ENCODE data around the gene KCNC1. TPM values are rescaled to one million over a fixed set of nuclear protein-coding genes. Genes with fewer than 3 reads are reported as not detected.
A peak's percentile ranks its signal among the peaks of the same experiment; 100 is the strongest.

The KCNC1 gene
- total RNA-seq, 4 donors from 2014 or later: not detected

DNA sequence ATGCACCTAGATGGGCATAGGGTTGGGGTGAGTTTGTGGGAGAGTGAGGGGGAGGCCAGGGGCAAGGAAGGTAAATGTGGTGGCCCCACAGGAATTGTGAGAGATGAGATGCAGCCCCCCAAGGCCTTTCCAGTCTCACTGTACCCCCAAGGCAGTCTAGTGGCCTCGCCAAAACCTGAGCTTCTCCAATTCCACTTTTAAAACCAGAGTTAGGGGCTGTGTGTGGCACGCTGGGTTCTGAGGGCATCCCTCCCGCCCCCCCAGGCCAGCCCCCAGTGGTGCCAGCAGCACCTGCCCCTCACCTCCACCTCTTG, 40.4 kb downstream of the KCNC1 start:
- Histone ChIP-seq H3K4me3 (no peak overlapping the region), H3K27ac (no peak overlapping the region), H3K27me3 (no peaks in the 10 kb centered on the region), H3K36me3 (no peaks in the 10 kb centered on the region), H3K4me1 (no peaks in the 10 kb centered on the region), H3K9me3 (no peaks in the 10 kb centered on the region)
- TF ChIP-seq EP300 (IDR thresholded peaks at IDR 0.05) (no peak), POLR2A (IDR thresholded peaks at IDR 0.05) (no peak), POLR2AphosphoS5 (IDR thresholded peaks at IDR 0.05) (no peak)
- TF ChIP-seq, protein P1, sequence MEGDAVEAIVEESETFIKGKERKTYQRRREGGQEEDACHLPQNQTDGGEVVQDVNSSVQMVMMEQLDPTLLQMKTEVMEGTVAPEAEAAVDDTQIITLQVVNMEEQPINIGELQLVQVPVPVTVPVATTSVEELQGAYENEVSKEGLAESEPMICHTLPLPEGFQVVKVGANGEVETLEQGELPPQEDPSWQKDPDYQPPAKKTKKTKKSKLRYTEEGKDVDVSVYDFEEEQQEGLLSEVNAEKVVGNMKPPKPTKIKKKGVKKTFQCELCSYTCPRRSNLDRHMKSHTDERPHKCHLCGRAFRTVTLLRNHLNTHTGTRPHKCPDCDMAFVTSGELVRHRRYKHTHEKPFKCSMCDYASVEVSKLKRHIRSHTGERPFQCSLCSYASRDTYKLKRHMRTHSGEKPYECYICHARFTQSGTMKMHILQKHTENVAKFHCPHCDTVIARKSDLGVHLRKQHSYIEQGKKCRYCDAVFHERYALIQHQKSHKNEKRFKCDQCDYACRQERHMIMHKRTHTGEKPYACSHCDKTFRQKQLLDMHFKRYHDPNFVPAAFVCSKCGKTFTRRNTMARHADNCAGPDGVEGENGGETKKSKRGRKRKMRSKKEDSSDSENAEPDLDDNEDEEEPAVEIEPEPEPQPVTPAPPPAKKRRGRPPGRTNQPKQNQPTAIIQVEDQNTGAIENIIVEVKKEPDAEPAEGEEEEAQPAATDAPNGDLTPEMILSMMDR (IDR thresholded peaks at IDR 0.05): no peak
- no CpG with 5 or more reads among the region's 3 CpGs for WGBS
- DNase-seq (ENCODE audit: low spot score in 2 of 2): no peak

DNA sequence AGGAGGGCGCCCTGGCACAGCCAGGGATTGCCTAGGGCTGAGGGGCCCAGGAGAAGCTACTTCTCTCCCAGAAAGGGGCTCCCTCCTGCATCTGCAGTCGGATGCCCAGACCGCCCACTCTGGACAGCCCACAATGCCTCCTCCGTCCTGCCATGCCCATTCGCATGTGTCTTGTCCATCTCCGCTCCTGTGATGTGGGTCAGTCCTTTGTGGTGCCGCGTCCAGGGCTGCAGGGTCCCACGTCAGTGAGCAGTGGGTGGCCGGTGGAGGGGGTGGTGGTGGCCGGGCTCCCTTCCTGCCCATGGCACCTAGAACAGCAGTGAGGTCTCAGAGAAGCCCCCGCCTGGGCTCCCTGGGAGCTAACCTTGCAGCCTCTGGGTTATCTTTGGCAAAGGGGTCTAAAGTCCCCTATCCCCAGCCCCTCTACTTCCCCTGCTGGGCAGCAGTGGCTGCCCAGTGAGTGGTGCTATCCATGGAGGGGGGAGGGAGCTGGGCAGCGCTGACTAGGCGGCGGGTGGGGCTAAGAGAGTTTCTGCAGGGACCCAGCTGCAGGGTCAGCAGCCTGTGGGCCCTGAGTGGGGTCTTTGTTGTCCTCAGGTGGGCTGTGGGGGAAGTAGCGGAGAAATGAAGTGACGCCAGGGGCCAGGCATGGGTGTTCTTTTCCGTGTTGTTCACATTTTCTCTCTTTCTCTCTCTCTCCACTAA, 41.1 kb downstream of the KCNC1 start:
- Histone ChIP-seq H3K27me3 (no peaks in the 10 kb centered on the region), H3K4me1 (no peaks in the 10 kb centered on the region), H3K9me3 (no peaks in the 10 kb centered on the region), H3K27ac (no peak overlapping the region), H3K4me3 (no peak overlapping the region), H3K36me3 (no peaks in the 10 kb centered on the region)
- TF ChIP-seq EP300 (IDR thresholded peaks at IDR 0.05) (no peak), POLR2A (IDR thresholded peaks at IDR 0.05) (no peak)
- TF ChIP-seq, protein P1 (IDR thresholded peaks at IDR 0.05): no peak
- 70% methylated on average over 6 of the region's 18 CpGs for WGBS
- DNase-seq (ENCODE audit: low spot score in 2 of 2): peak in 1 of 2 donors; percentile 45

DNA sequence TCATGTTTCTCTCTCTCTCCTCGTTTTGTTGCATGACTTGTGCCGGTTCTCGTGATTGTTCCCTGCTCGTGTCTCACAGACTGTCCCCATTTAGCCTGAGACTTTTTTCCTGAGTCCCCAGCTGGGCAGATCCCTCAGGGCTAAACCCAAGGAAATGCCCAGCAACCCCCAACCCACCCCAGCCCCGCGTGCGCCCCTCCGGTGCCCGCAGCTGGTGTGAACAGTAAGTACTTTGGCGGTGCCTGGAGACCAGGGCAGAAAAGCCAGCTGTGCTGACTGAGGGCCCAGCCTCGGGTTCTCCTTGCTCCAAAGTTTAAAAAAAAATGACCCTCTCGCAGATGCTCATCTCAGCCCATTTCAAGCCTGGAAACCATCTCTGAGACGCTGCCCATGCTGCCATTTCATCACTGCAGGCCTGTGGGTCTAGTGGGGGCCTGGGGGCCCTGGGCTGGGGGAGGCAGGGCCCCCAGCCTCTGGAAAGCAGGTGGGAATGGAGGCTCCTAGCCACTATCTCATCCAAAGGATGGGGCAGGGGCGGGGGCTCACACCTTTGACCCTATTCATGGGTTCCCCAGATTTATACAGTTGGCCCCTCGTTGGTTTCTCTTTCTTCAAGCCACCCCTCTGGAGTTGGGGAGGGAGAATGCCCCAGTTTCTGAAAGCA, 41.8 kb downstream of the KCNC1 start:
- H3K36me3 ChIP-seq: no peaks in the 10 kb centered on the region
- no peak overlapping the region for H3K27ac ChIP-seq
- H3K9me3 ChIP-seq: no peaks in the 10 kb centered on the region
- no peak for TF ChIP-seq POLR2A (IDR thresholded peaks at IDR 0.05)
- peaks cover 7% of the 10 kb centered on the region for H3K4me1 ChIP-seq
- DNase-seq (ENCODE audit: low spot score in 2 of 2): no peak
- no peak overlapping the region for H3K4me3 ChIP-seq
- H3K27me3 ChIP-seq: no peaks in the 10 kb centered on the region
- WGBS: 85% methylated on average over 15 of the region's 15 CpGs

DNA sequence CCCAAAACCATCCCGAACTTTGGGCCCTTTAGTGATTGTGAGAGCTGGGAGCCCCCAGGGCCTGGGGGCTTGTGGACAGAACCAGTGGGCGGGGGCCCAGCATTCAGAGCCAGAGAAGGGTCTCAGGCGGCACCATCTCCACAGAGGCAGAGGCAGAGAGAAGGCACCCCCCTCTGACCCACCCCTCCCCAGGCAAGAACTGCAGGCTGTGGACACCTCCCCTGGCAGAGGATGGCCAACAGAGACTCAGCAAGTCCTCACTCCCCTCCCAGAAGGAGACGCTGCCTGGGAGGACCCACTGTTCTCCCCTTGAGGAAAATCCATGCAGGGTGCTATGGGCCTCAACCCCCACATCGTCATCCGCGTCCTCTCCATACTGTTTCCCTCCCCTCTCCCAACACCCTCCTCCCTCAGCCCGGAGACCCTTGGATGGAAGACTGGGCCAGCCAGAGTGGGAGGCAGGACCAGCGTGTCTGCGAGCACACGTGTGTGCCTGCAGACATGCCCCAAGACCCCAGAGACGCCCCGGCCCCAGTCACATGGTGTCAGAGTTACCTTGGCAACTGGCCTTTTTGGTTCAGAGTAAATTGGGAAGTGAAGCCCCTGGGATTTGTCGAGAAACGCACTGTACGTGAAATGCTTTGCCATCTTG, 42.6 kb downstream of the KCNC1 start:
- Histone ChIP-seq H3K9me3 (no peaks in the 10 kb centered on the region), H3K4me1 (peaks cover 10% of the 10 kb centered on the region), H3K27ac (no peak overlapping the region), H3K36me3 (no peaks in the 10 kb centered on the region), H3K4me3 (no peak overlapping the region), H3K27me3 (no peaks in the 10 kb centered on the region)
- peak in 1 of 2 donors; percentile 45 for DNase-seq (ENCODE audit: low spot score in 2 of 2)
- TF ChIP-seq EP300 (IDR thresholded peaks at IDR 0.05) (no peak), POLR2AphosphoS5 (IDR thresholded peaks at IDR 0.05) (no peak), POLR2A (IDR thresholded peaks at IDR 0.05) (no peak)
- TF ChIP-seq, protein P1 (IDR thresholded peaks at IDR 0.05): no peak
- WGBS: 87% methylated on average over 15 of the region's 16 CpGs

DNA sequence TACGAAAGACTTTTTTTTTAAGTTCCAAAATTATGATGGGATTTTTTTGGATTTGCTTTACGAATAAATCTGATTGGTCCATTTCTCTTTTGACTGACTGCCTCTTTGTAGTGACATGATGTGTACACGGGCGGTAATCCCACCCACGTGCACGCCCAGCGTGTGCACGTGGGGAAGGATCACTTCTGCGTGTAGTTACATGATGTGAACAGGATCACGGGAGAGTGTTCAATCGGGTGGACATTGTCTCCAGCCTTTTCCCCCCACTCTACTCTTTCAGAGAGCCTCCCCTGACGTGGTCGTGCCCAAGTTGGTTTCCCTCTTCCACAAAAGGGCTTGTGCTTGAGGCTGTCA, 43.1 kb downstream of the KCNC1 start:
- DNase-seq (ENCODE audit: low spot score in 2 of 2): no peak
- Histone ChIP-seq H3K27me3 (no peaks in the 10 kb centered on the region), H3K36me3 (no peaks in the 10 kb centered on the region), H3K4me3 (no peak overlapping the region), H3K4me1 (peaks cover 10% of the 10 kb centered on the region), H3K27ac (no peak overlapping the region), H3K9me3 (no peaks in the 10 kb centered on the region)
- 91% methylated on average over 13 of the region's 13 CpGs for WGBS
- TF ChIP-seq POLR2A (IDR thresholded peaks at IDR 0.05) (no peak), EP300 (IDR thresholded peaks at IDR 0.05) (no peak)
- TF ChIP-seq, protein P1 (IDR thresholded peaks at IDR 0.05): no peak
